WERI-Rb-1 (cell line): ENCODE data around the gene PRRC2B.
"Not testable (repeated sequence)": the region's sequence is repeated elsewhere in the genome, so short reads cannot be mapped to it uniquely, and the experiment has no call there.

Experiments used
- DNase-seq: peaks from one replicate; pipeline ENCODE4 v3.0.0-alpha.2; 2020
- H3K27ac ChIP-seq: fragments of 250-450 bp; sonication (Bioruptor Pico); 2 replicates; pipeline ENCODE4 v1.5.1; 2020; ENCODE audit warnings: mild to moderate bottlenecking, moderate library complexity
- H3K27me3 ChIP-seq: fragments of 250-450 bp; sonication (Bioruptor Pico); 2 replicates; pipeline ENCODE4 v1.5.1; 2021; ENCODE audit warnings: mild to moderate bottlenecking, low read depth, moderate library complexity; ENCODE audit not compliant: insufficient read depth, severe bottlenecking
- H3K36me3 ChIP-seq: fragments of 250-450 bp; sonication (Bioruptor Pico); 2 replicates; pipeline ENCODE4 v1.5.1; 2020; ENCODE audit warnings: mild to moderate bottlenecking, moderate library complexity
- H3K4me3 ChIP-seq: 2 replicates; pipeline ENCODE4 v1.5.1; 2011; ENCODE audit warnings: low read depth, mild to moderate bottlenecking, control low read depth, low read length
- H3K9me3 ChIP-seq: fragments of 250-450 bp; sonication (Bioruptor Pico); 2 replicates; pipeline ENCODE4 v1.5.1; 2021; ENCODE audit warnings: mild to moderate bottlenecking, moderate library complexity; ENCODE audit not compliant: severe bottlenecking
- CTCF ChIP-seq: IDR thresholded peaks from 2 replicates; pipeline ENCODE4 v1.5.1; 2011; ENCODE audit warnings: low read depth, mild to moderate bottlenecking, control low read depth, inconsistent platforms, low read length

The PRRC2B gene

GRCh38 chr9:131393622-131394463, at the start of gene PRRC2B:
Gene PRRC2B, plus strand, starts transcription at chr9:131394086. Its CDS starts 36,059 bp downstream, at chr9:131430145.
- H3K9me3 ChIP-seq = no peaks in the 10 kb centered on the region
- H3K27ac ChIP-seq = peak within 1 kb of the TSS; percentile 93
- TF ChIP-seq CTCF = peak; percentile 61
- peak within 1 kb of the TSS; percentile 96 for H3K4me3 ChIP-seq
- peak; percentile 98 for DNase-seq
- H3K27me3 ChIP-seq = no peaks in the 10 kb centered on the region
- H3K36me3 ChIP-seq = peaks cover 37% of the 10 kb centered on the region

GRCh38 chr9:131344931-131345535, 48.9 kb upstream of the PRRC2B start:
- not testable (repeated sequence) for H3K27me3 ChIP-seq, H3K36me3 ChIP-seq, H3K4me3 ChIP-seq
- peak; percentile 72 for DNase-seq
- peak overlapping the region; percentile 67 for H3K27ac ChIP-seq
- H3K9me3 ChIP-seq = peaks cover 16% of the 10 kb centered on the region

- Histone ChIP-seq H3K36me3 (no peaks in the 10 kb centered on the region), H3K27ac (no peak overlapping the region), H3K27me3 (no peaks in the 10 kb centered on the region), H3K9me3 (peaks cover 16% of the 10 kb centered on the region), H3K4me3 (no peak overlapping the region)
- no peak for TF ChIP-seq CTCF
- no peak for DNase-seq
These were observed 47.3 kb upstream of the PRRC2B start for GRCh38 chr9:131346559-131346958.

- Histone ChIP-seq H3K9me3 (peaks cover 16% of the 10 kb centered on the region), H3K27me3 (no peaks in the 10 kb centered on the region), H3K27ac (no peak overlapping the region), H3K4me3 (no peak overlapping the region), H3K36me3 (no peaks in the 10 kb centered on the region)
- no peak for TF ChIP-seq CTCF
- no peak for DNase-seq
These were observed 46.4 kb upstream of the PRRC2B start for GRCh38 chr9:131347376-131348020.

GRCh38 chr9:131348631-131349521, 45.0 kb upstream of the PRRC2B start:
- TF ChIP-seq CTCF = peak; percentile 49
- peak; percentile 33 for DNase-seq
- Histone ChIP-seq H3K27ac (no peak overlapping the region), H3K9me3 (peaks cover 16% of the 10 kb centered on the region), H3K36me3 (no peaks in the 10 kb centered on the region), H3K4me3 (no peak overlapping the region), H3K27me3 (no peaks in the 10 kb centered on the region)

GRCh38 chr9:131349522-131349880, 44.4 kb upstream of the PRRC2B start:
- no peak for TF ChIP-seq CTCF
- Histone ChIP-seq H3K4me3 (peak overlapping the region; percentile 38), H3K9me3 (peaks cover 16% of the 10 kb centered on the region), H3K27me3 (no peaks in the 10 kb centered on the region), H3K27ac (no peak overlapping the region), H3K36me3 (no peaks in the 10 kb centered on the region)
- DNase-seq = no peak
